ENCODE results near the gene SESN2.
"Not testable (repeated sequence)": the region's sequence is repeated elsewhere in the genome, so short reads cannot be mapped to it uniquely, and the experiment has no call there.

The SESN2 gene

GRCh38 chr1:28317014-28317413 is 57.7 kb downstream of the SESN2 start:
- Histone ChIP-seq H3K27me3 (replicated peaks; ENCODE audit: control insufficient read depth, insufficient read depth, low read length) (peaks cover 3% of the 10 kb centered on the region), H3K4me1 (ENCODE audit: control insufficient read depth, insufficient read depth, low read length) (no peaks in the 10 kb centered on the region), H3K4me3 (ENCODE audit: low read length) (no peak overlapping the region), H3K9me3 (ENCODE audit: control insufficient read depth, low read length) (no peaks in the 10 kb centered on the region), H3K9ac (ENCODE audit: low read length) (no peak overlapping the region), H3K36me3 (ENCODE audit: control insufficient read depth, insufficient read depth, low read length, severe bottlenecking) (no peaks in the 10 kb centered on the region)
- no peak for DNase-seq (ENCODE audit: low read depth)

- H3K9ac ChIP-seq (ENCODE audit: low read length): no peak overlapping the region
- H3K36me3 ChIP-seq (ENCODE audit: control insufficient read depth, insufficient read depth, low read length, severe bottlenecking): no peaks in the 10 kb centered on the region
- H3K9me3 ChIP-seq (ENCODE audit: control insufficient read depth, low read length): no peaks in the 10 kb centered on the region
- no peaks in the 10 kb centered on the region for H3K27me3 ChIP-seq (replicated peaks; ENCODE audit: control insufficient read depth, insufficient read depth, low read length)
- DNase-seq (ENCODE audit: low read depth): no peak
- no peaks in the 10 kb centered on the region for H3K4me1 ChIP-seq (ENCODE audit: control insufficient read depth, insufficient read depth, low read length)
- H3K4me3 ChIP-seq (ENCODE audit: low read length): no peak overlapping the region
Observed at GRCh38 chr1:28322194-28322593, 62.9 kb downstream of the SESN2 start.

GRCh38 chr1:28323720-28324119 is 64.4 kb downstream of the SESN2 start:
- no peak for DNase-seq (ENCODE audit: low read depth)
- H3K9ac ChIP-seq (ENCODE audit: low read length): no peak overlapping the region
- H3K36me3 ChIP-seq (ENCODE audit: control insufficient read depth, insufficient read depth, low read length, severe bottlenecking): no peaks in the 10 kb centered on the region
- no peaks in the 10 kb centered on the region for H3K4me1 ChIP-seq (ENCODE audit: control insufficient read depth, insufficient read depth, low read length)
- H3K4me3 ChIP-seq (ENCODE audit: low read length): no peak overlapping the region
- H3K27me3 ChIP-seq (replicated peaks; ENCODE audit: control insufficient read depth, insufficient read depth, low read length): no peaks in the 10 kb centered on the region
- no peaks in the 10 kb centered on the region for H3K9me3 ChIP-seq (ENCODE audit: control insufficient read depth, low read length)

GRCh38 chr1:28326515-28326914 is 67.2 kb downstream of the SESN2 start:
- H3K9ac ChIP-seq (ENCODE audit: low read length): no peak overlapping the region
- H3K4me1 ChIP-seq (ENCODE audit: control insufficient read depth, insufficient read depth, low read length): peaks cover 5% of the 10 kb centered on the region
- no peaks in the 10 kb centered on the region for H3K27me3 ChIP-seq (replicated peaks; ENCODE audit: control insufficient read depth, insufficient read depth, low read length)
- H3K4me3 ChIP-seq (ENCODE audit: low read length): no peak overlapping the region
- no peaks in the 10 kb centered on the region for H3K9me3 ChIP-seq (ENCODE audit: control insufficient read depth, low read length)
- H3K36me3 ChIP-seq (ENCODE audit: control insufficient read depth, insufficient read depth, low read length, severe bottlenecking): peaks cover 5% of the 10 kb centered on the region
- DNase-seq (ENCODE audit: low read depth): no peak

GRCh38 chr1:28326984-28327383 is 67.7 kb downstream of the SESN2 start:
- H3K36me3 ChIP-seq (ENCODE audit: control insufficient read depth, insufficient read depth, low read length, severe bottlenecking): peaks cover 10% of the 10 kb centered on the region
- DNase-seq (ENCODE audit: low read depth): no peak
- no peak overlapping the region for H3K4me3 ChIP-seq (ENCODE audit: low read length)
- H3K9me3 ChIP-seq (ENCODE audit: control insufficient read depth, low read length): no peaks in the 10 kb centered on the region
- H3K9ac ChIP-seq (ENCODE audit: low read length): no peak overlapping the region
- H3K27me3 ChIP-seq (replicated peaks; ENCODE audit: control insufficient read depth, insufficient read depth, low read length): no peaks in the 10 kb centered on the region
- peaks cover 5% of the 10 kb centered on the region for H3K4me1 ChIP-seq (ENCODE audit: control insufficient read depth, insufficient read depth, low read length)

GRCh38 chr1:28327431-28327830 is 68.1 kb downstream of the SESN2 start:
- H3K36me3 ChIP-seq (ENCODE audit: control insufficient read depth, insufficient read depth, low read length, severe bottlenecking): peaks cover 14% of the 10 kb centered on the region
- H3K9ac ChIP-seq (ENCODE audit: low read length); H3K4me1 ChIP-seq (ENCODE audit: control insufficient read depth, insufficient read depth, low read length); H3K4me3 ChIP-seq (ENCODE audit: low read length); H3K27me3 ChIP-seq (replicated peaks; ENCODE audit: control insufficient read depth, insufficient read depth, low read length); DNase-seq (ENCODE audit: low read depth); H3K9me3 ChIP-seq (ENCODE audit: control insufficient read depth, low read length): not testable (repeated sequence)

- no peaks in the 10 kb centered on the region for H3K27me3 ChIP-seq (replicated peaks; ENCODE audit: control insufficient read depth, insufficient read depth, low read length)
- peaks cover 22% of the 10 kb centered on the region for H3K36me3 ChIP-seq (ENCODE audit: control insufficient read depth, insufficient read depth, low read length, severe bottlenecking)
- H3K9me3 ChIP-seq (ENCODE audit: control insufficient read depth, low read length): no peaks in the 10 kb centered on the region
- H3K9ac ChIP-seq (ENCODE audit: low read length): peak overlapping the region; percentile 91
- no peak for DNase-seq (ENCODE audit: low read depth)
- peak overlapping the region; percentile 87 for H3K4me3 ChIP-seq (ENCODE audit: low read length)
- peaks cover 5% of the 10 kb centered on the region for H3K4me1 ChIP-seq (ENCODE audit: control insufficient read depth, insufficient read depth, low read length)
Observed at GRCh38 chr1:28328228-28328648, 68.9 kb downstream of the SESN2 start.

GRCh38 chr1:28329395-28330153 is 70.3 kb downstream of the SESN2 start:
- peaks cover 34% of the 10 kb centered on the region for H3K36me3 ChIP-seq (ENCODE audit: control insufficient read depth, insufficient read depth, low read length, severe bottlenecking)
- peak; percentile 36 for DNase-seq (ENCODE audit: low read depth)
- H3K9ac ChIP-seq (ENCODE audit: low read length): peak overlapping the region; percentile 91
- H3K4me3 ChIP-seq (ENCODE audit: low read length): peak overlapping the region; percentile 87
- H3K4me1 ChIP-seq (ENCODE audit: control insufficient read depth, insufficient read depth, low read length): peaks cover 5% of the 10 kb centered on the region
- no peaks in the 10 kb centered on the region for H3K9me3 ChIP-seq (ENCODE audit: control insufficient read depth, low read length)
- H3K27me3 ChIP-seq (replicated peaks; ENCODE audit: control insufficient read depth, insufficient read depth, low read length): no peaks in the 10 kb centered on the region

Data from adipocyte (in vitro differentiated cells).